ENCODE measurements around the gene TNFRSF17.
"Not testable (repeated sequence)": the region's sequence is repeated elsewhere in the genome, so short reads cannot be mapped to it uniquely, and the experiment has no call there.

- TF ChIP-seq CTCF (conservative IDR thresholded peaks at IDR 0.05 in 1 of 2, IDR thresholded peaks at IDR 0.05 in 1 of 2; ENCODE audit: extremely low read depth in 1 of 2, insufficient read depth in 1 of 2, low read depth in 1 of 2, low read length in 2 of 2); EZH2 (IDR thresholded peaks at IDR 0.05; ENCODE audit: borderline replicate concordance, low read length): not testable (repeated sequence)
Observed at GRCh38 chr16:11953576-11953975, 11.4 kb upstream of the TNFRSF17 start.

All from mammary epithelial cell (primary cell).